OCI-LY3 (cell line): ENCODE measurements around the gene CDC42EP5.

ENCODE experiments used
- H2AFZ ChIP-seq: fragments of 200-600, 300-600 bp; shearing (Covaris generic); 2 replicates; pipeline ENCODE4 v1.6.0; 2014; ENCODE audit warnings: antibody characterized with exemption, low read depth, low read length
- H3K27ac ChIP-seq: fragments of 200-600, 300-600 bp; sonication (generic); 2 replicates; pipeline ENCODE4 v1.5.1; 2014; ENCODE audit warnings: mild to moderate bottlenecking, low read length, moderate library complexity, mixed read lengths
- H3K27me3 ChIP-seq: fragments of 200-600, 300-600 bp; sonication (generic); 2 replicates; pipeline ENCODE4 v1.6.1; 2014; ENCODE audit warnings: low read depth, low read length, mixed read lengths
- H3K36me3 ChIP-seq: fragments of 200-600, 300-600 bp; sonication (generic); replicated peaks from 2 replicates; pipeline ENCODE3; 2014; ENCODE audit warnings: low read depth, low read length, mixed read lengths
- H3K4me1 ChIP-seq: fragments of 300-600, 200-600 bp; sonication (generic); 2 replicates; pipeline ENCODE4 v1.6.1; 2014; ENCODE audit warnings: low read length, mixed read lengths
- H3K4me2 ChIP-seq: fragments of 200-600, 300-600 bp; sonication (generic); 2 replicates; pipeline ENCODE4 v1.6.1; 2014; ENCODE audit warnings: low read length, mixed read lengths
- H3K4me3 ChIP-seq: fragments of 300-600, 200-600 bp; sonication (generic); 2 replicates; pipeline ENCODE4 v1.5.1; 2014; ENCODE audit warnings: antibody characterized with exemption, mild to moderate bottlenecking, low read length, moderate library complexity
- H3K79me2 ChIP-seq: fragments of 300-600, 200-600 bp; shearing (Covaris generic); 2 replicates; pipeline ENCODE4 v1.6.1; 2014; ENCODE audit warnings: mild to moderate bottlenecking, low read length, mixed read lengths
- H3K9ac ChIP-seq: fragments of 300-600, 200-600 bp; shearing (Covaris generic); 2 replicates; pipeline ENCODE4 v1.6.0; 2014; ENCODE audit warnings: mild to moderate bottlenecking, low read length, moderate library complexity
- H3K9me3 ChIP-seq: fragments of 200-600, 300-600 bp; shearing (Covaris generic); 2 replicates; pipeline ENCODE4 v1.6.1; 2014; ENCODE audit warnings: low read length, mixed read lengths; ENCODE audit not compliant: insufficient read depth
- H4K20me1 ChIP-seq: fragments of 200-600, 300-600 bp; sonication (generic); 2 replicates; pipeline ENCODE4 v1.6.1; 2016; ENCODE audit warnings: low read length, mixed read lengths; ENCODE audit not compliant: insufficient read depth
- EZH2phosphoT487 ChIP-seq: fragments of 200-600 bp; shearing (Covaris generic); IDR thresholded peaks from 2 replicates; pipeline ENCODE4 v1.6.1; 2018; ENCODE audit warnings: antibody characterized with exemption, mixed run types, low read depth
- TF ChIP-seq, protein P1 (sequence below): fragments of 200-600, 300-600 bp; sonication (generic); IDR thresholded peaks from 2 replicates; pipeline ENCODE4 v1.5.1; 2014; ENCODE audit warnings: antibody characterized with exemption, low read length, low read depth

Gene CDC42EP5

DNA sequence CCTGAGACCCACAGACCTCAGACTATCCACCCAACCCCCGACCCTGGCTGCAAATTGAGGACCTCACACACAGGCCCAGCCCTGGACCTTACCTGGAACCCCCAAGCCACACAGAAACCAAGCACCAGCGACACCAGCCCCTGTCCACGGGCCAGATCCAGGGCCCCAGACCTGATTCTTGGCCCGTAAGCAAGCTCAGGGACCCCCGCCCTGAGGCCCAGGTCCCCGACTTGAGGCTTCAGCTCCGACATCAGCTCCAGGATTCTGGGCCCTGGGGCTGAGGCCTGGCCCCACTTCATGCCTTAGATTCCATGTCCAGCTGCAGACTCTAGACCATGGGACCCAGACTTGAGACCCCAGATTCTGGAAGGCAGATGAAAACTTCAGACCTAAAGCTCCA lies 51.6 kb downstream of the CDC42EP5 start:
- no peak overlapping the region for H3K4me3 ChIP-seq
- no peak overlapping the region for H3K9ac ChIP-seq
- no peaks in the 10 kb centered on the region for H3K79me2 ChIP-seq

DNA sequence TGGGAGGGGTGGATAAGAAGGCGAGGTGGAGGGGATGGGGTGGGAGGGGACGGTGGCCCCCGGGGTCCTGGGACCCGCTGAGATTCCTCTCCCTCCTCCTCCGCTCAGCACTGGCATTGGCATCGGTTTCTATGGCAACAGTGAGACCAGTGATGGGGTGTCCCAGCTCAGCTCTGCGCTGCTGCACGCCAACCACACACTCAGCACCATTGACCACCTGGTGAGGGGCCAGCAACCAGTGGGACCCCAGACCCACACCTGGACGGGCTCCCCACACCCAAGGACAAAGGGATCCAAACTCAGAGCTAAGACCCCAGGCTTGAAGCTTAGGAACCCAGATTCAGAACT lies 52.0 kb downstream of the CDC42EP5 start:
- H3K27ac ChIP-seq = no peak overlapping the region
- H3K9me3 ChIP-seq = no peaks in the 10 kb centered on the region
- H3K79me2 ChIP-seq = no peaks in the 10 kb centered on the region
- no peak for TF ChIP-seq EZH2phosphoT487
- TF ChIP-seq, protein P1, sequence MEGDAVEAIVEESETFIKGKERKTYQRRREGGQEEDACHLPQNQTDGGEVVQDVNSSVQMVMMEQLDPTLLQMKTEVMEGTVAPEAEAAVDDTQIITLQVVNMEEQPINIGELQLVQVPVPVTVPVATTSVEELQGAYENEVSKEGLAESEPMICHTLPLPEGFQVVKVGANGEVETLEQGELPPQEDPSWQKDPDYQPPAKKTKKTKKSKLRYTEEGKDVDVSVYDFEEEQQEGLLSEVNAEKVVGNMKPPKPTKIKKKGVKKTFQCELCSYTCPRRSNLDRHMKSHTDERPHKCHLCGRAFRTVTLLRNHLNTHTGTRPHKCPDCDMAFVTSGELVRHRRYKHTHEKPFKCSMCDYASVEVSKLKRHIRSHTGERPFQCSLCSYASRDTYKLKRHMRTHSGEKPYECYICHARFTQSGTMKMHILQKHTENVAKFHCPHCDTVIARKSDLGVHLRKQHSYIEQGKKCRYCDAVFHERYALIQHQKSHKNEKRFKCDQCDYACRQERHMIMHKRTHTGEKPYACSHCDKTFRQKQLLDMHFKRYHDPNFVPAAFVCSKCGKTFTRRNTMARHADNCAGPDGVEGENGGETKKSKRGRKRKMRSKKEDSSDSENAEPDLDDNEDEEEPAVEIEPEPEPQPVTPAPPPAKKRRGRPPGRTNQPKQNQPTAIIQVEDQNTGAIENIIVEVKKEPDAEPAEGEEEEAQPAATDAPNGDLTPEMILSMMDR = no peak
- no peak overlapping the region for H3K4me3 ChIP-seq
- no peaks in the 10 kb centered on the region for H3K36me3 ChIP-seq
- no peaks in the 10 kb centered on the region for H3K27me3 ChIP-seq
- H4K20me1 ChIP-seq = no peaks in the 10 kb centered on the region
- no peak overlapping the region for H2AFZ ChIP-seq
- no peaks in the 10 kb centered on the region for H3K4me1 ChIP-seq
- no peak overlapping the region for H3K9ac ChIP-seq
- H3K4me2 ChIP-seq = no peak overlapping the region

More for the DNA sequence above, 51.6 kb downstream of the CDC42EP5 start:
- no peaks in the 10 kb centered on the region for H3K27me3 ChIP-seq
- no peaks in the 10 kb centered on the region for H3K36me3 ChIP-seq
- no peaks in the 10 kb centered on the region for H3K9me3 ChIP-seq
- H3K27ac ChIP-seq = no peak overlapping the region
- H3K4me2 ChIP-seq = no peak overlapping the region
- H3K4me1 ChIP-seq = no peaks in the 10 kb centered on the region
- TF ChIP-seq EZH2phosphoT487 = no peak
- TF ChIP-seq, protein P1 = no peak
- H2AFZ ChIP-seq = no peak overlapping the region
- H4K20me1 ChIP-seq = no peaks in the 10 kb centered on the region

DNA sequence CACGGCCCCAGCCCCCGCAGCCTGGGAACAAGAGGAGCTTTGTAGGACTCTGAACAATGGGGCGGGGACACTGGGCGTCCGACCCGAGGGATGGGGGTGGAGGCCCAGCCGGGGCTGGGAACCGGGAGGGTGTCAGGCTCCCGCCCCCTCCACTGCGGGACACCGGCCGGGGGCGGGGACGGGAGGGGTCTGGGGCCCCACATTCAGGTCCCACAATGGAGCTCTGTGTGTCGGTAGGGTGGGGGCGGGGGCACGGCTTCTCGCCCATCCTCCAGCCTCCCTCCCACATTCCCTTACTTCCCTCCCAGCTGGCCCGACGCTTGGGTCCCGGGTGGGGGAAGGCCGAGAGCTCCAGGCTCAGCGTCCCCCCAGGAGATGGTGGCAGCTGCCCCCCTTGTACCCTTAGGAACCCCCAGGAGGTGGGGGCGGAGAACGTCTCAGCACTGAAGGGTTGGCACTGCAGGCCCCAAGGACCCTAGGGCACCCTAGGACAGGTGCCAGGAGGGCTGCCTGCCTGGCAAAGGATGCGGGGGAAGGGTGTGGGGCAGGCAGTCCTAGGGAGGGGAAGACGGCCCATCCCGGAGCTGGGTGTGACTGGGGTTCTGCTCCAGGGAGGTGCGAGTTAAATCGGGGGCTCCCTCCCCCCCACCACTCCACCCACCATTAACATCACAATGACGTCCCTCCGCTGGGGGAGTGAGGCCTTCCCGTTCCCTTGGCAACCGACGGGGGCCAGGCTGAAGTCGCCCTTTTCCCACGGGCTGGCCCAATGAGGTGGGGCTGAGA lies 52.5 kb downstream of the CDC42EP5 start:
- no peaks in the 10 kb centered on the region for H3K79me2 ChIP-seq
- no peak overlapping the region for H3K4me3 ChIP-seq
- no peak for TF ChIP-seq EZH2phosphoT487
- H3K36me3 ChIP-seq = no peaks in the 10 kb centered on the region
- no peaks in the 10 kb centered on the region for H4K20me1 ChIP-seq
- H3K4me2 ChIP-seq = no peak overlapping the region
- H3K27me3 ChIP-seq = no peaks in the 10 kb centered on the region
- no peaks in the 10 kb centered on the region for H3K4me1 ChIP-seq
- no peak overlapping the region for H2AFZ ChIP-seq
- H3K9ac ChIP-seq = no peak overlapping the region
- no peaks in the 10 kb centered on the region for H3K9me3 ChIP-seq
- no peak overlapping the region for H3K27ac ChIP-seq

DNA sequence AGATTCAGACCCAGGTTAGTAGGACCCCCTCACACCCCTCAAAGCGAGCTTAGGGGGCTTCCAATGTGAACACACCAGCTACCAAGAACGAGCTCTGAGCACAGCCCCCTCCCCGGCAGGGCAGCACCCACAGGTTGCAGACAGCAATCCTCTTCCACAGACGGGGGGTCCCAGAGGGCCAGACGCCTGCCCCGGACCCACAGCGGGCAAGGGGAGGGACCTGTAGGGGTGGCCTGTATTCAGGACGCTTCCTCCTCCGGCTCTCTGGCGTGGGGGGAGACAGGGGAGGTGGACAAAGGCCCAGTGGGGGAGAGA lies 53.1 kb downstream of the CDC42EP5 start:
- Histone ChIP-seq H3K9me3 (no peaks in the 10 kb centered on the region), H3K4me2 (no peak overlapping the region), H3K36me3 (no peaks in the 10 kb centered on the region), H3K4me1 (no peaks in the 10 kb centered on the region), H2AFZ (no peak overlapping the region), H3K27me3 (no peaks in the 10 kb centered on the region), H3K4me3 (no peak overlapping the region), H3K27ac (no peak overlapping the region), H3K9ac (no peak overlapping the region), H3K79me2 (no peaks in the 10 kb centered on the region), H4K20me1 (no peaks in the 10 kb centered on the region)
- no peak for TF ChIP-seq EZH2phosphoT487
- TF ChIP-seq, protein P1 = no peak
